ENCODE measurements around the gene APOL1. TPM values are rescaled to one million over a fixed set of nuclear protein-coding genes. Genes with fewer than 3 reads are reported as not detected.

Gene APOL1
- total RNA-seq, 6 experiments from 2014 or later = 0.55 to 6.2 (median 4.9) TPM

- H3K4me3 Mint-ChIP-seq = peak overlapping the region; percentile 57
- H3K36me3 Mint-ChIP-seq (ENCODE audit: low read depth) = peaks cover 52% of the 10 kb centered on the region
- DNase-seq = no peak
- TF ChIP-seq CTCF (IDR thresholded peaks at IDR 0.05) = no peak
- H3K27me3 Mint-ChIP-seq (ENCODE audit: insufficient read depth) = peaks cover 68% of the 10 kb centered on the region
- H3K9me3 Mint-ChIP-seq = peaks cover 9% of the 10 kb centered on the region; the same call in 1 of the 2 replicates
- H3K27ac Mint-ChIP-seq = peak overlapping the region; percentile 96
- peaks cover 45% of the 10 kb centered on the region for H3K4me1 Mint-ChIP-seq (ENCODE audit: low read depth)
Measured at GRCh38 chr22:36302439-36303114, 49.6 kb downstream of the APOL1 start.

- peaks cover 45% of the 10 kb centered on the region for H3K4me1 Mint-ChIP-seq (ENCODE audit: low read depth)
Measured at GRCh38 chr22:36303115-36303467, 50.2 kb downstream of the APOL1 start.

GRCh38 chr22:36303874-36304273 lies 50.9 kb downstream of the APOL1 start:
- Mint-ChIP-seq H3K4me1 (ENCODE audit: low read depth) (peaks cover 45% of the 10 kb centered on the region), H3K27me3 (ENCODE audit: insufficient read depth) (peaks cover 63% of the 10 kb centered on the region), H3K36me3 (ENCODE audit: low read depth) (peaks cover 54% of the 10 kb centered on the region), H3K27ac (peak overlapping the region; percentile 96), H3K4me3 (peak overlapping the region; percentile 34; the same call in 1 of the 2 replicates), H3K9me3 (peaks cover 9% of the 10 kb centered on the region; the same call in 1 of the 2 replicates)
- TF ChIP-seq CTCF (IDR thresholded peaks at IDR 0.05) = no peak
- DNase-seq = no peak

More at GRCh38 chr22:36303115-36303467, 50.2 kb downstream of the APOL1 start:
- Mint-ChIP-seq H3K27me3 (ENCODE audit: insufficient read depth) (peaks cover 65% of the 10 kb centered on the region), H3K27ac (peak overlapping the region; percentile 96), H3K4me3 (peak overlapping the region; percentile 54), H3K9me3 (peaks cover 9% of the 10 kb centered on the region; the same call in 1 of the 2 replicates), H3K36me3 (ENCODE audit: low read depth) (peaks cover 49% of the 10 kb centered on the region)
- no peak for TF ChIP-seq CTCF (IDR thresholded peaks at IDR 0.05)
- no peak for DNase-seq

GRCh38 chr22:36304429-36304828 lies 51.5 kb downstream of the APOL1 start:
- peak overlapping the region; percentile 34; the same call in 1 of the 2 replicates for H3K4me3 Mint-ChIP-seq
- peaks cover 61% of the 10 kb centered on the region for H3K27me3 Mint-ChIP-seq (ENCODE audit: insufficient read depth)
- H3K27ac Mint-ChIP-seq = peak overlapping the region; percentile 96
- peaks cover 9% of the 10 kb centered on the region; the same call in 1 of the 2 replicates for H3K9me3 Mint-ChIP-seq
- peaks cover 60% of the 10 kb centered on the region for H3K36me3 Mint-ChIP-seq (ENCODE audit: low read depth)
- peaks cover 45% of the 10 kb centered on the region for H3K4me1 Mint-ChIP-seq (ENCODE audit: low read depth)
- no peak for DNase-seq
- no peak for TF ChIP-seq CTCF (IDR thresholded peaks at IDR 0.05)

GRCh38 chr22:36305813-36306212 lies 52.9 kb downstream of the APOL1 start:
- Mint-ChIP-seq H3K9me3 (peaks cover 7% of the 10 kb centered on the region; the same call in 1 of the 2 replicates), H3K27ac (peak overlapping the region; percentile 54), H3K27me3 (ENCODE audit: insufficient read depth) (peaks cover 59% of the 10 kb centered on the region), H3K4me3 (peak overlapping the region; percentile 32; the same call in 1 of the 2 replicates), H3K4me1 (ENCODE audit: low read depth) (peaks cover 45% of the 10 kb centered on the region), H3K36me3 (ENCODE audit: low read depth) (peaks cover 64% of the 10 kb centered on the region)
- no peak for DNase-seq
- TF ChIP-seq CTCF (IDR thresholded peaks at IDR 0.05) = no peak
